GM12878 (cell line): Measurements from ENCODE around the gene CST6. TPM values are rescaled to one million over a fixed set of nuclear protein-coding genes. Genes with fewer than 3 reads are reported as not detected.

Source experiments
- BHLHE40 ChIP-seq, 2 experiments: fragments of 450-650 bp in 1 of 2; IDR thresholded peaks; 2 replicates each; pipeline ENCODE4 v1.6.1; 2011 to 2017; ENCODE audit warnings: low read depth in 2 of 2, borderline replicate concordance in 1 of 2, improper control_type of control experiment in 1 of 2, low read length in 1 of 2, mild to moderate bottlenecking in 1 of 2
- EED ChIP-seq: sonication (generic); IDR thresholded peaks from 2 replicates; pipeline ENCODE4 v1.6.1; 2016; ENCODE audit warnings: antibody characterized with exemption, low read depth
- FOXK2 ChIP-seq: fragments of 450-650 bp; IDR thresholded peaks from 2 replicates; pipeline ENCODE4 v1.6.1; 2017; ENCODE audit warnings: mild to moderate bottlenecking, moderate library complexity
- HCFC1 ChIP-seq: fragments of 150-350 bp; IDR thresholded peaks from 2 replicates; pipeline ENCODE4 v1.6.1; 2014; ENCODE audit warnings: low read length
- IRF3 ChIP-seq: fragments of 450-650 bp; IDR thresholded peaks from 2 replicates; pipeline ENCODE4 v1.6.1; 2014; ENCODE audit warnings: mild to moderate bottlenecking
- MEF2A ChIP-seq: IDR thresholded peaks from 2 replicates; pipeline ENCODE4 v1.6.1; 2011; ENCODE audit warnings: low read depth, mild to moderate bottlenecking, low read length, moderate library complexity; ENCODE audit not compliant: insufficient read depth
- MLLT1 ChIP-seq: fragments of 450-650 bp; IDR thresholded peaks from 2 replicates; pipeline ENCODE4 v1.6.1; 2016; ENCODE audit warnings: mild to moderate bottlenecking
- NKRF ChIP-seq: fragments of 450-650 bp; conservative IDR thresholded peaks from 2 replicates; pipeline ENCODE4 v1.6.1; 2017; ENCODE audit warnings: mild to moderate bottlenecking, moderate library complexity
- PAX5 ChIP-seq: IDR thresholded peaks from 2 replicates; pipeline ENCODE4 v1.6.1; 2011; ENCODE audit warnings: low read depth, low read length, borderline replicate concordance
- RUNX3 ChIP-seq: IDR thresholded peaks from 2 replicates; pipeline ENCODE4 v1.6.1; 2012; ENCODE audit warnings: low read length, inconsistent platforms
- SIX5 ChIP-seq: IDR thresholded peaks from 2 replicates; pipeline ENCODE4 v1.6.1; 2011; ENCODE audit warnings: mild to moderate bottlenecking, low read depth, low read length, moderate library complexity; ENCODE audit not compliant: severe bottlenecking
- SPI1 ChIP-seq: IDR thresholded peaks from 2 replicates; pipeline ENCODE4 v1.6.1; 2011; ENCODE audit warnings: low read depth, mild to moderate bottlenecking, low read length, moderate library complexity, borderline replicate concordance; ENCODE audit not compliant: insufficient read depth
- SREBF2 ChIP-seq: IDR thresholded peaks from 2 replicates; pipeline ENCODE4 v1.6.1; 2012; ENCODE audit warnings: mild to moderate bottlenecking, low read length
- STAT1 ChIP-seq: fragments of 450-650 bp; conservative IDR thresholded peaks from 2 replicates; pipeline ENCODE4 v1.6.1; 2014; ENCODE audit warnings: antibody characterized with exemption, mild to moderate bottlenecking
- SUZ12 ChIP-seq: fragments of 200-600 bp; sonication (generic); IDR thresholded peaks from one replicate; pipeline ENCODE4 v1.6.1; 2018; ENCODE audit warnings: antibody characterized with exemption, mild to moderate bottlenecking; ENCODE audit not compliant: unreplicated experiment
- USF2 ChIP-seq: IDR thresholded peaks from 2 replicates; pipeline ENCODE4 v1.6.1; 2011; ENCODE audit warnings: low read depth, low read length, improper control_type of control experiment, borderline replicate concordance
- ZBTB40 ChIP-seq: fragments of 450-650 bp; IDR thresholded peaks from 2 replicates; pipeline ENCODE4 v1.6.1; 2016; ENCODE audit warnings: mild to moderate bottlenecking, moderate library complexity, borderline replicate concordance
- polyA plus RNA-seq, 11 experiments: library from polyadenylated mRNA; depleted of rRNA in 4 of 11; unstranded in 6 of 11; stranded (reverse) in 5 of 11; fragments of >200 nt; fragmentation: Nextera tagmentation in 4 of 11; fragmentation: Illumina TruSeq in 1 of 11; extraction: Ambion mirVana in 4 of 11; extraction: Trizol in 1 of 11; gene quantifications; 1 replicate in 1 of 11; 2 replicates in 10 of 11; pipeline versions ENCODE4 v1.2.1 to v1.2.3, GENCODE V29; 2011 to 2016; ENCODE audit warnings: inconsistent platforms in 2 of 11, missing spikeins in 2 of 11, low read depth in 1 of 11
- total RNA-seq, 4 experiments: library from RNA; depleted of rRNA in 3 of 4; stranded (reverse); fragments of >200 nt in 3 of 4; fragmentation: Illumina TruSeq in 1 of 4; extraction: Trizol in 1 of 4; gene quantifications; 2 replicates each; pipeline versions ENCODE4 v1.2.1 to v1.2.3, GENCODE V29; 2013 to 2021

Gene CST6
- total and polyA plus RNA-seq, 10 of the 15 experiments (the other 5 are each of a cell fraction or from before 2014, with no cell fraction given), result not detected

DNA sequence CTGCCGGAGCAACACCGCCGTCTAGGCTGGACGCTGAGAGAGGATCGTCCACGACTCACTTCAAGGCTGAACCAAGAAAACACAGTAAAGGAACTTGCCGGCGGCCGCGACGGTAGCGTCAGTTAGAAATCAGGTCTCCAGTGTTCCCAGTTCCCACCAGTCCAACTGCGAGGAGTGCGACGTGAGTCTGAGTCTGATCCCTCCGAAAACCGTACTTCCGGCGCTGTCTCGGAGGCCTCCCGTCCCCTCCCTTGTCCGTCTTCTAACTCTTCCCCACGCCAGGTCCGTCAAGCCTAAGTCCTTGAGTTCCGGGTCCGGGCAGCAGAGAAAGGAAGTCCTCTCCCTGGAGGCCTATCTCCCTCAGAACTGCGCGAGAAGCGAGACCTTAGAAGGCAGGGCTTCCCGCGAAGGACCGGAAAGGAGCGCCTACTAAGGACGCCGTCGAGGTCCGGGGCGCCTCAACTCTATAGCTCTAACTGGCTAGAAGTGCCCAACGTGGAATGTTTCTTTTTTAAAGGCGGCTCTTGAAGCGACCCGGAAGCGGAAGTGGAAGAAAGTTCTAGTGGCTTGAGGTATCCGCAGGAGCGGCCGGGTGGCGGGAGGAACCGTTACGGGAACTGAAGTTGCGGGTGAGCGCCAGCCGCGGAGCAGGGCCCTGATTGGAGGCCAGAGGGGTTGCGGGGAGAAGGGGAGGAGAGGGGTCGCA is 9.7 kb upstream of the CST6 start, which contains the start of the genes BANF1 and EIF1AD (continued):
- TF ChIP-seq ZBTB40 (peak; percentile 100), SREBF2 (peak; percentile 67), IRF3 (0 out of 2 replicates have a peak, but pooled peaks have one; percentile 51), BHLHE40 (IDR thresholded peaks at IDR 0.05; ENCODE audit: borderline replicate concordance in 1 of 2, low read depth in 2 of 2, low read length in 1 of 2) (peak in 1 of 2 experiments; percentile 44; a peak in 1 of 4 replicates), MLLT1 (peak; percentile 88), SUZ12 (no peak), SPI1 (peak; percentile 69), USF2 (no peak), SIX5 (peak; percentile 79), HCFC1 (peak; percentile 91), STAT1 (peak; percentile 98; the same call in 1 of the 2 replicates), MEF2A (peak; percentile 37; the same call in 1 of the 2 replicates), PAX5 (0 out of 2 replicates have a peak, but pooled peaks have one; percentile 37), FOXK2 (peak; percentile 74), EED (peak; percentile 63; the same call in 1 of the 2 replicates), RUNX3 (peak; percentile 75), NKRF (peak; percentile 83)
